Muscle of leg (tissue), 11 donors: ENCODE measurements around the gene ANO1. TPM values are rescaled to one million over a fixed set of nuclear protein-coding genes. Genes with fewer than 3 reads are reported as not detected.

Experiments
- DNase-seq: peaks from one replicate; pipeline ENCODE4 v3.0.0; 2013
- H3K27ac ChIP-seq: one replicate; pipeline ENCODE4 v1.5.1; 2013; ENCODE audit warnings: mild to moderate bottlenecking, low read length, control low read depth
- H3K27me3 ChIP-seq: one replicate; pipeline ENCODE4 v1.6.1; 2013; ENCODE audit warnings: low read length; ENCODE audit not compliant: control insufficient read depth, insufficient read depth
- H3K36me3 ChIP-seq: one replicate; pipeline ENCODE4 v1.6.1; 2013; ENCODE audit warnings: low read length; ENCODE audit not compliant: control insufficient read depth, insufficient read depth
- H3K4me1 ChIP-seq: one replicate; pipeline ENCODE4 v1.6.1; 2013; ENCODE audit warnings: low read length; ENCODE audit not compliant: control insufficient read depth, insufficient read depth
- H3K4me3 ChIP-seq: one replicate; pipeline ENCODE4 v1.5.1; 2013; ENCODE audit warnings: low read length, control low read depth
- H3K9me3 ChIP-seq: replicated peaks from 2 replicates; pipeline ENCODE4 v1.6.1; 2013; ENCODE audit warnings: low read depth, low read length; ENCODE audit not compliant: control insufficient read depth
- WGBS: methylation state at CpG from one replicate; pipeline ENCODE4 v1.1.5; 2013; ENCODE audit warnings: missing lambda C conversion rate; ENCODE audit not compliant: insufficient coverage; 5-methylcytosine and 5-hydroxymethylcytosine counted together
- polyA plus RNA-seq, 8 donors: library from polyadenylated mRNA; unstranded; fragments of 120-200 nt; gene quantifications; one replicate each; pipeline versions ENCODE4 v1.2.1 to v1.2.3, GENCODE V29; 2013; ENCODE audit warnings: inconsistent platforms in 1 of 8, low replicate concordance in 1 of 8; ENCODE audit not compliant: insufficient read length in 8 of 8, insufficient read depth in 1 of 8
- total RNA-seq: library from RNA; stranded (reverse); fragments of 120-200 nt; gene quantifications from one replicate; pipeline ENCODE4 v1.2.4, GENCODE V29; 2013

ANO1 gene
- total and polyA plus RNA-seq, 9 donors: 5.1 to 15.4 (median 8.2) TPM

DNA sequence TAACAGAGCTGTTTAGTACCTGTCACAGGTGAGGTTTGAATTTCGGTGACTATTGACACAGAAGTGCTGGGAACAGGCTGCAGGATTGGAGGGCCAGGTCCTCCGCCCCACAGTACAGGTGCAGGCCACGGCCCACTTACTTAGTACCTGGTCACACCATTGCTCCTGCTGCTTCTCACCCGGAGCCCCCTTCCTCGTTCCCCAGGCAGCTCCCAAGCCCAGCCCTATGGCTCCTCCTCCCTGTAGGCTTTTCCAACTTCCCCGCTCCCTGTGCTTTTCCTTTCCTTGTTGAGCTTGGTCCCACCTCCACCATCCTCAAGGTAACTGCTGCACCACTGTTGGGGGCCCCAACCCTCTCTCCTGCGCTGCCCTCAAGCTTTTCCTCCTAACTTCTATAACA, 27.9 kb upstream of the ANO1 start:
- H3K27me3 ChIP-seq: peaks cover 20% of the 10 kb centered on the region
- H3K36me3 ChIP-seq: no peaks in the 10 kb centered on the region
- no peak for DNase-seq
- no peak overlapping the region for H3K4me3 ChIP-seq
- no peak overlapping the region for H3K27ac ChIP-seq
- no peaks in the 10 kb centered on the region for H3K9me3 ChIP-seq
- 66% methylated on average over 6 of the region's 7 CpGs for WGBS
- no peaks in the 10 kb centered on the region for H3K4me1 ChIP-seq

GRCh38 chr11:70054004-70054403, 24.1 kb upstream of the ANO1 start:
- no peaks in the 10 kb centered on the region for H3K4me1 ChIP-seq
- WGBS: 100% methylated on average over 1 of the region's 3 CpGs
- H3K9me3 ChIP-seq: no peaks in the 10 kb centered on the region
- H3K27ac ChIP-seq: no peak overlapping the region
- H3K27me3 ChIP-seq: peaks cover 11% of the 10 kb centered on the region
- H3K36me3 ChIP-seq: no peaks in the 10 kb centered on the region
- no peak for DNase-seq
- H3K4me3 ChIP-seq: no peak overlapping the region

- Histone ChIP-seq H3K4me1 (no peaks in the 10 kb centered on the region), H3K4me3 (no peak overlapping the region), H3K36me3 (no peaks in the 10 kb centered on the region), H3K27ac (no peak overlapping the region), H3K9me3 (no peaks in the 10 kb centered on the region), H3K27me3 (peaks cover 3% of the 10 kb centered on the region)
- WGBS: no CpG with 5 or more reads among the region's 3 CpGs
- DNase-seq: no peak
Measured at GRCh38 chr11:70055444-70055843, 22.7 kb upstream of the ANO1 start.

DNA sequence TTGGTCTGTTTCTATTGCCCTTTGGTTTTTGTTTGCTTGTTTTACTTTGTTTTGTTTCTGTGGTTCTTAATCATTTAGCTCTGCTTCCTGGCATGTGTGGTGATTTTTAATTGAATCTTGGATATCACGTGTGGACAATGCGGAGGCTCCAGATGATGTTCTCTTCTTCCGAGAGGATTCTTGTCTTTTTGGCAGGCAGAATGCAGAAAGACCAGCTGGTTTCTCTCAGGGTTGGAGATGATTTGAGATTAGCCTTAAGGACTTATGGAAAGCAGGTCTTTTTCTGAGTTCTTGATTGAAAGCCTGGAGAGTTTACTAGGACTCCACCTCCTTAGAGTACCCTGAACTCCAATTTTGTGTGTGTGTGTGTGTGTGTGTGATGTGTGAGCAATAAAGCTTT, 21.0 kb upstream of the ANO1 start:
- peak; percentile 61 for DNase-seq
- WGBS: 29% methylated on average over 3 of the region's 3 CpGs
- H3K9me3 ChIP-seq: no peaks in the 10 kb centered on the region
- H3K36me3 ChIP-seq: no peaks in the 10 kb centered on the region
- no peak overlapping the region for H3K4me3 ChIP-seq
- H3K4me1 ChIP-seq: no peaks in the 10 kb centered on the region
- H3K27ac ChIP-seq: no peak overlapping the region
- H3K27me3 ChIP-seq: peaks cover 3% of the 10 kb centered on the region

- H3K4me3 ChIP-seq: no peak overlapping the region
- no peak overlapping the region for H3K27ac ChIP-seq
- H3K9me3 ChIP-seq: no peaks in the 10 kb centered on the region
- DNase-seq: peak; percentile 87
- peaks cover under 1% of the 10 kb centered on the region for H3K27me3 ChIP-seq
- H3K36me3 ChIP-seq: no peaks in the 10 kb centered on the region
- H3K4me1 ChIP-seq: no peaks in the 10 kb centered on the region
- WGBS: 40% methylated on average over 5 of the region's 5 CpGs
Measured at GRCh38 chr11:70059971-70060370, 18.1 kb upstream of the ANO1 start.

DNA sequence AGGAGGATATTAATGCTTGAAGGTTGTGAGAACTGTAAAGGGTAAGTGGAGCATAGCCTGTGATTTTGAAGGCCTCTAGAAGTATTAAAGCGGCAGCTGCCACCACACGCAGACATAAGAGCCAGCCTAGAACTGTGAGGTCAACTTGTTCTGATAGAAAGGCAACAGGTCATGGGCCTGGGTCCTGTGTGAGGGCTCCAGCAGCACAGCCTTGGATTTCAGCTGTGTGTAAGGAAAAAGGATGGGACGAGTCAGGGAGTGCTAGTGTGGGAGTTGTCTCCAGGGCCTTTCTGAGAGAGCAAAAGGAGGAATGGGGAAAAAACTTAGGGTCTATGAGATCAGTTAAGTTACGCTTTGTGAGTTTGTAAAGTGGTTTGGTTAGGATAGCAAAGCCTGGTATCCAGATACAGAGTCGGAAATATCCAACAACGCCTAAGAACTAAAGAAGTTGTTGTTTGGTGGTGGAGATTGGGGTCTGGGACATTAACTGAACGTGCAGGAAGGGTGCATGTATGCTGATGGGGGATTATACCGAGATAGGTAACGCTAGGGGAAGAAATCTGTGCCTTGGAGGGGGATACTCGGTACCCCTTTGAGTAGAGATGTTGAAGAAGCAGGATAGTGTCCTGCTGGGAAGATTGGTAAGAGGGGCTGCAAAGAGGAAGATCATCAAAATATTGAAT, 17.4 kb upstream of the ANO1 start:
- Histone ChIP-seq H3K4me3 (no peak overlapping the region), H3K9me3 (no peaks in the 10 kb centered on the region), H3K36me3 (no peaks in the 10 kb centered on the region), H3K27me3 (peaks cover 2% of the 10 kb centered on the region), H3K27ac (no peak overlapping the region), H3K4me1 (no peaks in the 10 kb centered on the region)
- WGBS: 79% methylated on average over 10 of the region's 10 CpGs
- no peak for DNase-seq

GRCh38 chr11:70061734-70062133, 16.4 kb upstream of the ANO1 start:
- Histone ChIP-seq H3K9me3 (no peaks in the 10 kb centered on the region), H3K4me3 (no peak overlapping the region), H3K4me1 (no peaks in the 10 kb centered on the region), H3K36me3 (no peaks in the 10 kb centered on the region), H3K27ac (no peak overlapping the region), H3K27me3 (peaks cover 2% of the 10 kb centered on the region)
- DNase-seq: no peak
- WGBS: 86% methylated on average over 1 of the region's 1 CpG

- Histone ChIP-seq H3K4me1 (no peaks in the 10 kb centered on the region), H3K36me3 (no peaks in the 10 kb centered on the region), H3K27me3 (peaks cover 9% of the 10 kb centered on the region), H3K4me3 (no peak overlapping the region), H3K27ac (no peak overlapping the region), H3K9me3 (no peaks in the 10 kb centered on the region)
- WGBS: no CpG with 5 or more reads among the region's 8 CpGs
- no peak for DNase-seq
Measured at GRCh38 chr11:70063121-70063520, 15.0 kb upstream of the ANO1 start.

- Histone ChIP-seq H3K27me3 (peaks cover 14% of the 10 kb centered on the region), H3K27ac (no peak overlapping the region)
- WGBS: 95% methylated on average over 4 of the region's 4 CpGs
Measured at GRCh38 chr11:70063555-70063954, 14.6 kb upstream of the ANO1 start.

GRCh38 chr11:70064008-70064725, 13.9 kb upstream of the ANO1 start:
- Histone ChIP-seq H3K4me1 (no peaks in the 10 kb centered on the region), H3K36me3 (no peaks in the 10 kb centered on the region), H3K27me3 (peaks cover 20% of the 10 kb centered on the region), H3K4me3 (no peak overlapping the region), H3K27ac (no peak overlapping the region), H3K9me3 (no peaks in the 10 kb centered on the region)
- DNase-seq: no peak
- WGBS: 48% methylated on average over 4 of the region's 10 CpGs

More at GRCh38 chr11:70063555-70063954, 14.6 kb upstream of the ANO1 start:
- DNase-seq: no peak
- Histone ChIP-seq H3K4me1 (no peaks in the 10 kb centered on the region), H3K4me3 (no peak overlapping the region), H3K36me3 (no peaks in the 10 kb centered on the region), H3K9me3 (no peaks in the 10 kb centered on the region)
